KMS-11 (cell line): ENCODE measurements around the gene RGS13.

Experiments
- H2AFZ ChIP-seq: fragments of 200-600 bp; sonication (generic); 2 replicates; pipeline ENCODE4 v1.6.1; 2016; ENCODE audit warnings: antibody characterized with exemption, mixed run types, low read depth
- H3K27ac ChIP-seq: fragments of 200-600 bp; sonication (generic); 2 replicates; pipeline ENCODE4 v1.6.1; 2016; ENCODE audit warnings: mild to moderate bottlenecking, mixed run types
- H3K27me3 ChIP-seq: fragments of 200-600 bp; sonication (generic); 2 replicates; pipeline ENCODE4 v1.6.1; 2017; ENCODE audit warnings: mild to moderate bottlenecking, low read depth, mixed run types, moderate library complexity; ENCODE audit not compliant: insufficient read depth
- H3K36me3 ChIP-seq: fragments of 200-600 bp; sonication (generic); 2 replicates; pipeline ENCODE4 v1.6.1; 2017; ENCODE audit warnings: mild to moderate bottlenecking, mixed run types; ENCODE audit not compliant: insufficient read depth
- H3K4me1 ChIP-seq: fragments of 200-600 bp; sonication (generic); 2 replicates; pipeline ENCODE4 v1.6.1; 2016; ENCODE audit warnings: mild to moderate bottlenecking, low read depth, mixed run types; ENCODE audit not compliant: poor library complexity, severe bottlenecking
- H3K4me2 ChIP-seq: fragments of 200-600 bp; sonication (generic); 2 replicates; pipeline ENCODE4 v1.7.0; 2016; ENCODE audit warnings: mild to moderate bottlenecking, mixed run types
- H3K4me3 ChIP-seq: fragments of 200-600 bp; sonication (generic); IDR thresholded peaks from 2 replicates; pipeline ENCODE4 v1.6.1; 2017; ENCODE audit warnings: low read depth, low read length, mixed read lengths; ENCODE audit not compliant: insufficient read depth
- H3K79me2 ChIP-seq: fragments of 200-600 bp; sonication (generic); 2 replicates; pipeline ENCODE4 v1.6.1; 2016; ENCODE audit warnings: low read depth, mixed run types; ENCODE audit not compliant: insufficient read depth
- H3K9ac ChIP-seq: fragments of 200-600 bp; sonication (generic); 2 replicates; pipeline ENCODE4 v1.6.1; 2016; ENCODE audit warnings: mild to moderate bottlenecking, mixed run types
- H4K20me1 ChIP-seq: fragments of 200-600 bp; sonication (generic); 2 replicates; pipeline ENCODE4 v1.6.1; 2016; ENCODE audit warnings: mild to moderate bottlenecking, mixed run types; ENCODE audit not compliant: insufficient read depth
- TF ChIP-seq, protein P1 (sequence below): fragments of 200-600 bp; sonication (generic); conservative IDR thresholded peaks from 2 replicates; pipeline ENCODE4 v1.6.1; 2017; ENCODE audit warnings: low read depth, mild to moderate bottlenecking, antibody characterized with exemption, low read length, moderate library complexity, mixed read lengths

RGS13 gene

DNA sequence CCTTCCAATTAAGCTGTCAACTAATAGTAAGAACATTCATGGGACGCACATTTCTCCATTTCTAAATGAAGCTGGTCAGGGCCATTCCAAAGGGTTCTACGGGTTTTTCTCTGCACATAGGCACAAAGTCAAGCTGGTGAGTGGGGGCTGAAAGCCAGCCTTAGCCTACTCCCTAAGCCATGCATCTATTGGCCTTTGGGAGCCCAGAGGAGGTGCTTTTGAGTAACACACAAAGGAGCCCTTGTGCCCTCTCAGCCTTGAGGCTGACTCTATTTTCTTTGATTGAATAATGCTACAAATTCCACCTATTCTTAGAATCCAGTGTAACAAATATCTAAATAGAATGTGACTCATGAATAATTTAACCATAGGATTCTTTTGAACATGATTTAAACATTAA, 73.6 kb downstream of the RGS13 start:
- Histone ChIP-seq H3K4me2 (no peak overlapping the region), H4K20me1 (no peaks in the 10 kb centered on the region), H3K4me1 (peaks cover 5% of the 10 kb centered on the region)

More for the DNA sequence above, 73.6 kb downstream of the RGS13 start:
- TF ChIP-seq, protein P1, sequence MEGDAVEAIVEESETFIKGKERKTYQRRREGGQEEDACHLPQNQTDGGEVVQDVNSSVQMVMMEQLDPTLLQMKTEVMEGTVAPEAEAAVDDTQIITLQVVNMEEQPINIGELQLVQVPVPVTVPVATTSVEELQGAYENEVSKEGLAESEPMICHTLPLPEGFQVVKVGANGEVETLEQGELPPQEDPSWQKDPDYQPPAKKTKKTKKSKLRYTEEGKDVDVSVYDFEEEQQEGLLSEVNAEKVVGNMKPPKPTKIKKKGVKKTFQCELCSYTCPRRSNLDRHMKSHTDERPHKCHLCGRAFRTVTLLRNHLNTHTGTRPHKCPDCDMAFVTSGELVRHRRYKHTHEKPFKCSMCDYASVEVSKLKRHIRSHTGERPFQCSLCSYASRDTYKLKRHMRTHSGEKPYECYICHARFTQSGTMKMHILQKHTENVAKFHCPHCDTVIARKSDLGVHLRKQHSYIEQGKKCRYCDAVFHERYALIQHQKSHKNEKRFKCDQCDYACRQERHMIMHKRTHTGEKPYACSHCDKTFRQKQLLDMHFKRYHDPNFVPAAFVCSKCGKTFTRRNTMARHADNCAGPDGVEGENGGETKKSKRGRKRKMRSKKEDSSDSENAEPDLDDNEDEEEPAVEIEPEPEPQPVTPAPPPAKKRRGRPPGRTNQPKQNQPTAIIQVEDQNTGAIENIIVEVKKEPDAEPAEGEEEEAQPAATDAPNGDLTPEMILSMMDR = no peak
- Histone ChIP-seq H3K4me3 (no peak overlapping the region), H3K27me3 (no peaks in the 10 kb centered on the region), H3K27ac (no peak overlapping the region), H3K79me2 (no peaks in the 10 kb centered on the region), H3K9ac (no peak overlapping the region), H3K36me3 (no peaks in the 10 kb centered on the region), H2AFZ (no peak overlapping the region)
